Gastrocnemius medialis (tissue), 4 donors: ENCODE measurements around the gene TRMT11.

Source experiments
- CTCF ChIP-seq, 5 experiments: fragments of 450-650 bp in 3 of 5; fragments of 200-600 bp in 2 of 5; sonication (generic) in 2 of 5; IDR thresholded peaks in 4 of 5; conservative IDR thresholded peaks in 1 of 5; 1 replicate in 4 of 5; 2 replicates in 1 of 5; pipeline ENCODE4 v1.5.1; 2016 to 2019; ENCODE audit warnings: antibody characterized with exemption in 5 of 5, mild to moderate bottlenecking in 3 of 5, moderate library complexity in 3 of 5
- POLR2A ChIP-seq, 2 donors: fragments of 450-650 bp; IDR thresholded peaks; one replicate each; pipeline ENCODE4 v1.6.1; 2017; ENCODE audit warnings: antibody characterized with exemption in 2 of 2, mild to moderate bottlenecking in 2 of 2, moderate library complexity in 2 of 2

- no peak for TF ChIP-seq POLR2A (IDR thresholded peaks at IDR 0.05)
- TF ChIP-seq CTCF (IDR thresholded peaks at IDR 0.05 in 4 of 5, conservative IDR thresholded peaks at IDR 0.05 in 1 of 5): no peak
These were observed 70.1 kb downstream of the TRMT11 start for GRCh38 chr6:126056355-126057004.
